ENCODE data around the gene CNDP1. TPM values are rescaled to one million over a fixed set of nuclear protein-coding genes. Genes with fewer than 3 reads are reported as not detected.

CNDP1 gene
- total and polyA plus RNA-seq, 4 donors = 0.61 to 2.4 (median 1.2) TPM

GRCh38 chr18:74528913-74529312 lies 5.4 kb upstream of the CNDP1 start:
- Histone ChIP-seq H3K27ac (ENCODE audit: low read depth, low read length) (no peak overlapping the region), H3K9me3 (ENCODE audit: control insufficient read depth, insufficient read depth, low read length) (no peaks in the 10 kb centered on the region), H3K4me3 (ENCODE audit: low read depth, low read length) (no peak overlapping the region), H3K36me3 (ENCODE audit: control insufficient read depth, insufficient read depth, low read length) (peaks cover 1% of the 10 kb centered on the region), H3K4me1 (ENCODE audit: control insufficient read depth, insufficient read depth, low read length) (peaks cover 3% of the 10 kb centered on the region), H3K27me3 (ENCODE audit: control insufficient read depth, insufficient read depth, low read length) (no peaks in the 10 kb centered on the region)
- no peak for DNase-seq (ENCODE audit: low read depth in 4 of 6, low spot score in 6 of 6)
- WGBS (ENCODE audit: insufficient coverage) = no CpG with 5 or more reads among the region's 3 CpGs

DNA sequence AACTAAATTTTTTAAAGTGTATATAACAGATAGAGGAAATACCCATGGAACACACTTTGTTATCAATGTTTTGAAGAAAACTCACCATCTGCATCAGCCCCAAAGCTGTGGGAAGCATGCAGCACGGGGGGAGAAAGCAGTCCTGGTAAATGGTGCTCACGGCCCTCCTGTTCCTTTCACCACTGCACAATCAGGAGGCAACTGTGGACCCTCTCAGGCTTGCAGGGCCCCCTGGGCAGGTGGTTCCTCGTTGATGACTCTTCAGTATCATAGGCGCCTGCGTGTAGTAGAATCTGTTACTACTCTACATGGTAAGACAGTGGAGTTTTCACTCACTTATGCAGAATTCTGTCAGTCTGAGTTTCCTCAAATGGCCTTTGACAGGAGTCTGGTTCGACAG lies 4.9 kb upstream of the CNDP1 start:
- WGBS (ENCODE audit: insufficient coverage) = 89% methylated on average over 5 of the region's 6 CpGs
- H3K27me3 ChIP-seq (ENCODE audit: control insufficient read depth, insufficient read depth, low read length) = no peaks in the 10 kb centered on the region
- no peak for DNase-seq (ENCODE audit: low read depth in 4 of 6, low spot score in 6 of 6)
- H3K9me3 ChIP-seq (ENCODE audit: control insufficient read depth, insufficient read depth, low read length) = no peaks in the 10 kb centered on the region
- no peaks in the 10 kb centered on the region for H3K36me3 ChIP-seq (ENCODE audit: control insufficient read depth, insufficient read depth, low read length)
- H3K4me3 ChIP-seq (ENCODE audit: low read depth, low read length) = no peak overlapping the region
- no peak overlapping the region for H3K27ac ChIP-seq (ENCODE audit: low read depth, low read length)
- no peaks in the 10 kb centered on the region for H3K4me1 ChIP-seq (ENCODE audit: control insufficient read depth, insufficient read depth, low read length)

- 92% methylated on average over 25 of the region's 25 CpGs for WGBS (ENCODE audit: insufficient coverage)
- H3K36me3 ChIP-seq (ENCODE audit: control insufficient read depth, insufficient read depth, low read length) = no peaks in the 10 kb centered on the region
- H3K4me1 ChIP-seq (ENCODE audit: control insufficient read depth, insufficient read depth, low read length) = no peaks in the 10 kb centered on the region
- no peak for DNase-seq (ENCODE audit: low read depth in 4 of 6, low spot score in 6 of 6)
- no peak overlapping the region for H3K27ac ChIP-seq (ENCODE audit: low read depth, low read length)
- H3K4me3 ChIP-seq (ENCODE audit: low read depth, low read length) = no peak overlapping the region
- no peaks in the 10 kb centered on the region for H3K9me3 ChIP-seq (ENCODE audit: control insufficient read depth, insufficient read depth, low read length)
- no peaks in the 10 kb centered on the region for H3K27me3 ChIP-seq (ENCODE audit: control insufficient read depth, insufficient read depth, low read length)
Measured at GRCh38 chr18:74529811-74530583, 4.3 kb upstream of the CNDP1 start.

- no peak for DNase-seq (ENCODE audit: low read depth in 4 of 6, low spot score in 6 of 6)
- WGBS (ENCODE audit: insufficient coverage) = 77% methylated on average over 5 of the region's 6 CpGs
- H3K4me1 ChIP-seq (ENCODE audit: control insufficient read depth, insufficient read depth, low read length) = no peaks in the 10 kb centered on the region
- H3K4me3 ChIP-seq (ENCODE audit: low read depth, low read length) = no peak overlapping the region
- no peaks in the 10 kb centered on the region for H3K27me3 ChIP-seq (ENCODE audit: control insufficient read depth, insufficient read depth, low read length)
- no peaks in the 10 kb centered on the region for H3K36me3 ChIP-seq (ENCODE audit: control insufficient read depth, insufficient read depth, low read length)
- H3K27ac ChIP-seq (ENCODE audit: low read depth, low read length) = no peak overlapping the region
- H3K9me3 ChIP-seq (ENCODE audit: control insufficient read depth, insufficient read depth, low read length) = no peaks in the 10 kb centered on the region
Measured at GRCh38 chr18:74530584-74530862, 3.8 kb upstream of the CNDP1 start.

DNA sequence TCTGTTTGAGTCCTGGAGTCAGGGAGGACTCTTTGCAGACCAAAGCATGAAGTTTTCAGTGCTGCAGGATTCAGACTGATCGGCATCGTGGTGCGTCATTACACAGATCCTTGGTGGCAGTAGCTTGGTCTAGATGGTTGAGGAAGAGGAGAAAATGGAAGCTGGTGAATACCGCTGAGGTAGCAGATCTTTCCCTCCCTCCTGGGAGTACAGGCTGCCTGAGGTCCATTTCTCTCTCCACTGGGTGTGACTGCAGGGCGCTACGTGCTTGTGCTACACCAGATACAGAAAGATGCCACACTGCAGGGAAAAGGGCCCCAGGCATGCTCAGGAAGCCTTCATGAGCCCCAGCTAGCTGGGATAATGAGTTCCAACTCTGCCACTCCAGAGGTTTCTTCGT lies 3.3 kb upstream of the CNDP1 start:
- Histone ChIP-seq H3K4me3 (ENCODE audit: low read depth, low read length) (no peak overlapping the region), H3K27ac (ENCODE audit: low read depth, low read length) (no peak overlapping the region), H3K9me3 (ENCODE audit: control insufficient read depth, insufficient read depth, low read length) (no peaks in the 10 kb centered on the region), H3K27me3 (ENCODE audit: control insufficient read depth, insufficient read depth, low read length) (no peaks in the 10 kb centered on the region), H3K36me3 (ENCODE audit: control insufficient read depth, insufficient read depth, low read length) (no peaks in the 10 kb centered on the region), H3K4me1 (ENCODE audit: control insufficient read depth, insufficient read depth, low read length) (no peaks in the 10 kb centered on the region)
- 100% methylated on average over 7 of the region's 7 CpGs for WGBS (ENCODE audit: insufficient coverage)
- no peak for DNase-seq (ENCODE audit: low read depth in 4 of 6, low spot score in 6 of 6)

DNA sequence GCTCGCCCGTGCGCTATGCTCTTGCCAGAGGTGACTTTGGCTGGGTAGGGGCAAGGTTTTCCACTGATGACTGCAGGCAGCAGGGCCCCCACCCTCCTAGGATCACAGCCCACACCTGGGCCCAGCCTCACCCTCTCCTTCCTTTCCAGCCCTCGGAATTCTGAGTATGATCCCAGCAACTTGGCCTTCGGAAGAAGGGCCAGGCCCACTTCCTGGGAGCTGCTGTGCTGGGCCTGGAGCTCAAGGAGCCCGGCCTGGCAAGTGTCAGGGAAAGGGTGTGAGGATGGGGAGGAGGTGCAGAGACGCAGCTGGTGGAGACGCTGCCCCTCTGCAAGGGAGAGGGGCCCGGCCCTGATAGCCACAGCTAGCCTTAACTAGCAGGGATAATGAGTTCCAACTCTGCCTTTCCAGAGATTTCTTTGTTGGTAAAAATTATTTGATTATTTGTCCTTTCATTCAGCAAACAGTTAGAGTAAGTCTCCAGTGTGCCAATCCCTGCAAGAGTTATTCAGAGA lies 1.7 kb upstream of the CNDP1 start:
- Histone ChIP-seq H3K36me3 (ENCODE audit: control insufficient read depth, insufficient read depth, low read length) (no peaks in the 10 kb centered on the region), H3K9me3 (ENCODE audit: control insufficient read depth, insufficient read depth, low read length) (no peaks in the 10 kb centered on the region), H3K4me1 (ENCODE audit: control insufficient read depth, insufficient read depth, low read length) (no peaks in the 10 kb centered on the region), H3K27ac (ENCODE audit: low read depth, low read length) (no peak overlapping the region), H3K4me3 (ENCODE audit: low read depth, low read length) (no peak overlapping the region), H3K27me3 (ENCODE audit: control insufficient read depth, insufficient read depth, low read length) (no peaks in the 10 kb centered on the region)
- 60% methylated on average over 7 of the region's 9 CpGs for WGBS (ENCODE audit: insufficient coverage)
- DNase-seq (ENCODE audit: low read depth in 4 of 6, low spot score in 6 of 6) = no peak

- H3K27ac ChIP-seq (ENCODE audit: low read depth, low read length) = no peak overlapping the region
- no peaks in the 10 kb centered on the region for H3K27me3 ChIP-seq (ENCODE audit: control insufficient read depth, insufficient read depth, low read length)
- no peaks in the 10 kb centered on the region for H3K4me1 ChIP-seq (ENCODE audit: control insufficient read depth, insufficient read depth, low read length)
- 91% methylated on average over 12 of the region's 12 CpGs for WGBS (ENCODE audit: insufficient coverage)
- no peaks in the 10 kb centered on the region for H3K36me3 ChIP-seq (ENCODE audit: control insufficient read depth, insufficient read depth, low read length)
- DNase-seq (ENCODE audit: low read depth in 4 of 6, low spot score in 6 of 6) = no peak
- no peaks in the 10 kb centered on the region for H3K9me3 ChIP-seq (ENCODE audit: control insufficient read depth, insufficient read depth, low read length)
- no peak overlapping the region for H3K4me3 ChIP-seq (ENCODE audit: low read depth, low read length)
Measured at GRCh38 chr18:74533666-74534065, 634 bp upstream of the CNDP1 start.

DNA sequence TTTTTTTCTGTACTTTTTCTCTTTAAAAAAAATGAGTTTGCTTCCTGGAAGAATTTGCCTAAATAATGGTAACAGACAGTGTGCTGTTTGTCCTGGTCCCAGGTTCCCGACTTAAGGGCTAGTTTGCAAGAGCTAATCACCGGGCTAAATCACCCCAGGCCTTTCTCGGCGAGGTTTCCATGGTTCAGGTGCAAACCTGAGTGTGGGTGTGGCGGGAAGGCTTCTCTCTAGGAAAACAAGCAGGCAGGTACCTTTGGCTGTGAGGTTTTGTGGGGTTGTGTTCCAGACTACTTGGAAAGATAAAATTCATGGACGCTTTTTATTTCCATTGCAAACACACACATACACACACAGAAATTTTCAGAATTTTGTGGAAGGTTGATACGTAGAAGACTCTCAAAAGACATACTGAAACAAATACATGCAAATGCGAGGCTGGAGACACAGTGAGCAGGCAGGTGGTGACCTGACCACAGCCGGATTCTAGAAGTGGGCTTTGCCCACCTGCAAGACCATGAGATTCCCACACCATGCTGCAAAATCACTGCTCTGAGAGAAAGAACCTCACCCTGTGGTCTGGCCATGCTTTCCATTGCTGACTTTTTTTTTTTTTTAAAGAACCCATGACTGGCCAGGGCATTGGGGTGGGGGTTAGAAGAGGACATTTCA lies 815 bp downstream of the CNDP1 start:
- Histone ChIP-seq H3K36me3 (ENCODE audit: control insufficient read depth, insufficient read depth, low read length) (no peaks in the 10 kb centered on the region), H3K4me3 (ENCODE audit: low read depth, low read length) (no peak overlapping the region), H3K27ac (ENCODE audit: low read depth, low read length) (no peak overlapping the region), H3K9me3 (ENCODE audit: control insufficient read depth, insufficient read depth, low read length) (no peaks in the 10 kb centered on the region), H3K27me3 (ENCODE audit: control insufficient read depth, insufficient read depth, low read length) (no peaks in the 10 kb centered on the region), H3K4me1 (ENCODE audit: control insufficient read depth, insufficient read depth, low read length) (no peaks in the 10 kb centered on the region)
- no peak for DNase-seq (ENCODE audit: low read depth in 4 of 6, low spot score in 6 of 6)
- WGBS (ENCODE audit: insufficient coverage) = 96% methylated on average over 4 of the region's 9 CpGs

DNA sequence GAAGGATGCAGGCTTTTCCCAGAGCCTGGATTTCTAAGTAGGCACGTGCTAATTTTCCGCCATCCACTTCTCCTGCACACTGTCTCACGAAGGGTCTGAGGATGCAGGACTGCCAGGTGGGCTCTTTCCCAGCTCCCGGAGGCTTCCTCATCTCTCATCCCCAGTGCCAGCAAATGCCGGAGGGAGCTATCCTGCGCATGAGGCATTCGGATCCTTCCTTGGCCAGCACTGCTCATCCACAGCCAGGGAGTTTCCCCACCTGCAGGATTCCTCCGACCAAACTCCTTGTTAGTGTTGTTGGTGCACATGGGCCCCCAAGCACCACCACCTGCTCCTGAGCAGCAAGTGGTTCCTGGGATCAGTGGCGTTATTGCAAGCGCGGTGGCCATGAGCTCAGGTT lies 5.0 kb downstream of the CNDP1 start:
- H3K9me3 ChIP-seq (ENCODE audit: control insufficient read depth, insufficient read depth, low read length) = no peaks in the 10 kb centered on the region
- H3K27me3 ChIP-seq (ENCODE audit: control insufficient read depth, insufficient read depth, low read length) = no peaks in the 10 kb centered on the region
- no peak overlapping the region for H3K4me3 ChIP-seq (ENCODE audit: low read depth, low read length)
- WGBS (ENCODE audit: insufficient coverage) = 80% methylated on average over 9 of the region's 11 CpGs
- no peaks in the 10 kb centered on the region for H3K36me3 ChIP-seq (ENCODE audit: control insufficient read depth, insufficient read depth, low read length)
- H3K27ac ChIP-seq (ENCODE audit: low read depth, low read length) = no peak overlapping the region
- peaks cover 18% of the 10 kb centered on the region for H3K4me1 ChIP-seq (ENCODE audit: control insufficient read depth, insufficient read depth, low read length)
- DNase-seq (ENCODE audit: low read depth in 4 of 6, low spot score in 6 of 6) = no peak
